GM19240 (cell line): ENCODE results near the gene USP46.

ENCODE experiments used
- DNase-seq: peaks from one replicate; pipeline ENCODE4 v3.0.0; 2011; ENCODE audit warnings: low spot score; ENCODE audit not compliant: insufficient read length

USP46 gene

GRCh38 chr4:52621567-52621966 lies 37.5 kb downstream of the USP46 start:
- no peak for DNase-seq

GRCh38 chr4:52619591-52619931 lies 39.5 kb downstream of the USP46 start:
- DNase-seq: no peak

GRCh38 chr4:52618795-52619590 lies 40.1 kb downstream of the USP46 start:
- DNase-seq: no peak

- DNase-seq: no peak
These were observed 41.6 kb downstream of the USP46 start for GRCh38 chr4:52617336-52618020.

- DNase-seq: no peak
These were observed 44.9 kb downstream of the USP46 start for GRCh38 chr4:52614241-52614640.

GRCh38 chr4:52612341-52612740 lies 46.8 kb downstream of the USP46 start:
- no peak for DNase-seq

GRCh38 chr4:52611030-52611555 lies 48.0 kb downstream of the USP46 start:
- DNase-seq: no peak

- no peak for DNase-seq
These were observed 52.4 kb downstream of the USP46 start for GRCh38 chr4:52606726-52607125.

GRCh38 chr4:52606040-52606439 lies 53.1 kb downstream of the USP46 start:
- no peak for DNase-seq

GRCh38 chr4:52604215-52604614 lies 54.9 kb downstream of the USP46 start:
- DNase-seq: no peak

- DNase-seq: no peak
These were observed 58.8 kb downstream of the USP46 start for GRCh38 chr4:52600275-52600674.

GRCh38 chr4:52595001-52595400 lies 64.1 kb downstream of the USP46 start:
- no peak for DNase-seq

GRCh38 chr4:52592287-52592686 lies 66.8 kb downstream of the USP46 start:
- DNase-seq: no peak

GRCh38 chr4:52588771-52589591 lies 70.1 kb downstream of the USP46 start:
- no peak for DNase-seq

- peak; percentile 8 for DNase-seq
These were observed 71.0 kb downstream of the USP46 start for GRCh38 chr4:52588097-52588496.

GRCh38 chr4:52586069-52586468 lies 73.0 kb downstream of the USP46 start:
- no peak for DNase-seq

- no peak for DNase-seq
These were observed 73.7 kb downstream of the USP46 start for GRCh38 chr4:52585379-52585778.

GRCh38 chr4:52579602-52580272 lies 79.4 kb downstream of the USP46 start:
- no peak for DNase-seq

- no peak for DNase-seq
These were observed 80.2 kb downstream of the USP46 start for GRCh38 chr4:52578951-52579350.

- DNase-seq: no peak
These were observed 81.5 kb downstream of the USP46 start for GRCh38 chr4:52577624-52577962.

GRCh38 chr4:52576961-52577623 lies 82.0 kb downstream of the USP46 start:
- no peak for DNase-seq
